T-helper 2 cell treated with Interferon-gamma antibody and Interleukin-4, amounts not matched to agents 5 μg/mL and 100 μg/mL, for 36 hours (primary cell): ENCODE measurements around the gene LCE3A.
"Not testable (repeated sequence)": the region's sequence is repeated elsewhere in the genome, so short reads cannot be mapped to it uniquely, and the experiment has no call there.

Source experiments
- DNase-seq: peaks from one replicate; pipeline ENCODE4 v3.0.0; 2021; ENCODE audit warnings: low spot score
- H3K27ac Mint-ChIP-seq: one replicate; pipeline ENCODE4 v1.8.0; 2021; ENCODE audit warnings: mild to moderate bottlenecking, mixed read lengths
- H3K27me3 Mint-ChIP-seq: one replicate; pipeline ENCODE4 v1.8.0; 2021; ENCODE audit warnings: low read depth, mixed read lengths
- H3K36me3 Mint-ChIP-seq: one replicate; pipeline ENCODE4 v1.8.0; 2021; ENCODE audit warnings: low read depth, mixed read lengths
- H3K4me1 Mint-ChIP-seq: one replicate; pipeline ENCODE4 v1.8.0; 2021; ENCODE audit warnings: low read depth, mixed read lengths
- H3K4me3 Mint-ChIP-seq: one replicate; pipeline ENCODE4 v1.8.0; 2022; ENCODE audit warnings: mild to moderate bottlenecking, moderate library complexity, mixed read lengths
- H3K9me3 Mint-ChIP-seq: one replicate; pipeline ENCODE4 v1.8.0; 2021; ENCODE audit warnings: mixed read lengths

The LCE3A gene, protein sequence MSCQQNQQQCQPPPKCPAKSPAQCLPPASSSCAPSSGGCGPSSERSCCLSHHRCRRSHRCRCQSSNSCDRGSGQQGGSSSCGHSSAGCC

GRCh38 chr1:152622803-152623202 lies at the start of gene LCE3A:
Gene LCE3A (minus strand): TSS chr1:152623103. CDS start chr1:152623103, 0 bp downstream.
- H3K27me3 Mint-ChIP-seq = peaks cover 17% of the 10 kb centered on the region
- no peak within 1 kb of the TSS for H3K4me3 Mint-ChIP-seq
- H3K9me3 Mint-ChIP-seq = peaks cover 11% of the 10 kb centered on the region
- H3K36me3 Mint-ChIP-seq = no peaks in the 10 kb centered on the region
- DNase-seq = no peak
- no peak within 1 kb of the TSS for H3K27ac Mint-ChIP-seq
- H3K4me1 Mint-ChIP-seq = no peaks in the 10 kb centered on the region

GRCh38 chr1:152667648-152668047 lies 44.7 kb upstream of the LCE3A start:
- Mint-ChIP-seq H3K9me3 (no peaks in the 10 kb centered on the region), H3K4me3 (no peak overlapping the region), H3K36me3 (no peaks in the 10 kb centered on the region), H3K4me1 (no peaks in the 10 kb centered on the region), H3K27ac (no peak overlapping the region), H3K27me3 (peaks cover 2% of the 10 kb centered on the region)
- no peak for DNase-seq

GRCh38 chr1:152666171-152666570 lies 43.3 kb upstream of the LCE3A start:
- not testable (repeated sequence) for H3K9me3 Mint-ChIP-seq, H3K27me3 Mint-ChIP-seq, H3K4me3 Mint-ChIP-seq, H3K27ac Mint-ChIP-seq, H3K36me3 Mint-ChIP-seq, H3K4me1 Mint-ChIP-seq, DNase-seq

GRCh38 chr1:152663098-152663497 lies 40.2 kb upstream of the LCE3A start, which contains the start of gene LCE2D:
Gene LCE2D (plus strand): TSS chr1:152663380. CDS start chr1:152664106, 726 bp downstream.
- Mint-ChIP-seq H3K4me3 (no peak within 1 kb of the TSS), H3K27me3 (no peaks in the 10 kb centered on the region), H3K4me1 (no peaks in the 10 kb centered on the region), H3K27ac (no peak within 1 kb of the TSS), H3K36me3 (no peaks in the 10 kb centered on the region), H3K9me3 (no peaks in the 10 kb centered on the region)
- no peak for DNase-seq

DNA sequence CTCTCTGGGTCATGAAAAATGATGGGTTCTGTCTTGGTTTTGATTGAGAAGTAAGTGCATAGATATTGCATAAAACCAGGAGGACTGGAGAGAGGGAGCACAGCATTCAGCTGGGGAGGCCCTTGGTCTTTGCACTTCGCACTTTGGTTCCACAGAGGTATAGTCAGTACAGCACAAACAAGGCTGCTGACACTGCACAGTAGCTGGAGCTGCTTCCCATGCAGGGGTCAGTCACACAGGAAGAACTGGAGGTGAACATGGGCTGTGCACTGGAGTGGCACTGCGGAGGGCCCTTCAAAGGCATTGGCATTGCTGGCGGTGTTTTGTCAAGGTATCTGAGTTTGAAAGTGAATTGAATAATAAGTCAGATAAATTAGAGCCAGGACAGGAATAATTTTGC lies 35.7 kb upstream of the LCE3A start:
- no peaks in the 10 kb centered on the region for H3K36me3 Mint-ChIP-seq
- peaks cover 5% of the 10 kb centered on the region for H3K27me3 Mint-ChIP-seq
- H3K4me3 Mint-ChIP-seq = no peak overlapping the region
- H3K4me1 Mint-ChIP-seq = peaks cover 2% of the 10 kb centered on the region
- H3K27ac Mint-ChIP-seq = no peak overlapping the region
- DNase-seq = no peak
- H3K9me3 Mint-ChIP-seq = no peaks in the 10 kb centered on the region

DNA sequence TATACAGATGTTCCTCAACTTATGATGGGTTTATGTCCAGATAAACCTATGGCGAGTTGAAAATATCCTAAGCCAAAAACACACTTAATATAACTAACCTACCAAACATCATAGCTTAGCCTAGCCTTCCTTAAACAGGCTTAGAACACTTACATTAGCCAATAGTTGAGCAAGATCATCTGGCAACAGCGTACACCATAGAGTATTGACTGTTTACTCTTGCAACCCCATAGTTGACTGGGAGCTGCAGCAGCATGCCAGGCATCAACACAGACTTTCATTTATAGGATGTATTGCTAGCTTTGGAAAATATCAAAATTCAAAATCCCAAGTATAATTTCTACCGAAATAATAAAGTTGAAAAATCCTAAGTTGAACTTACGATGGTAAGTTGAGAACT lies 34.8 kb upstream of the LCE3A start:
- no peaks in the 10 kb centered on the region for H3K9me3 Mint-ChIP-seq
- DNase-seq = no peak
- H3K4me3 Mint-ChIP-seq = no peak overlapping the region
- H3K4me1 Mint-ChIP-seq = peaks cover 2% of the 10 kb centered on the region
- H3K36me3 Mint-ChIP-seq = no peaks in the 10 kb centered on the region
- peaks cover 8% of the 10 kb centered on the region for H3K27me3 Mint-ChIP-seq
- no peak overlapping the region for H3K27ac Mint-ChIP-seq

GRCh38 chr1:152656459-152656858 lies 33.6 kb upstream of the LCE3A start:
- Mint-ChIP-seq H3K27ac (no peak overlapping the region), H3K9me3 (no peaks in the 10 kb centered on the region)

DNA sequence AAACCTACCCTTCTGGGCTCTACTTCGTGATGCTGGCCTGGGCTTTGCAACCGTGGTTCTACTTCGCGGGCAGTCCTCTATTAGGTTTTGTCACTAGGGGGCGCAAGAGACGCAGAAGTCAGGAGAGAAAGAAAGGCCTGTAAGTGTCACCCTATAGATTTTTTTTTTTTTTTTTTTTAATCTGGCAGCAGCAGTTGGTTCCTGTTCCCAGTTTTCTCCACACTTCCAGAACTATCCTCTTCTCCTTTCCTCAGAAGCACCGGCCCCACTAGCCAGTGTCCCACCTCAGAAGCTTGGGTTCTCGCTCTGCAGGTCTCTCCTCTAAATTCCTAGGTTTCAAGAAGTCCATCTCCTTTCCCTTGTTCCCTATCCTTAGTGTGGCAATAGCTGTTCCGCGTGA lies 31.2 kb upstream of the LCE3A start:
- H3K36me3 Mint-ChIP-seq = no peaks in the 10 kb centered on the region
- H3K27ac Mint-ChIP-seq = no peak overlapping the region
- peaks cover 2% of the 10 kb centered on the region for H3K4me1 Mint-ChIP-seq
- H3K4me3 Mint-ChIP-seq = no peak overlapping the region
- H3K9me3 Mint-ChIP-seq = no peaks in the 10 kb centered on the region
- DNase-seq = peak; percentile 29
- peaks cover 20% of the 10 kb centered on the region for H3K27me3 Mint-ChIP-seq

More at GRCh38 chr1:152656459-152656858, 33.6 kb upstream of the LCE3A start:
- Mint-ChIP-seq H3K4me3 (no peak overlapping the region), H3K27me3 (peaks cover 14% of the 10 kb centered on the region), H3K4me1 (peaks cover 2% of the 10 kb centered on the region), H3K36me3 (no peaks in the 10 kb centered on the region)
- DNase-seq = no peak

DNA sequence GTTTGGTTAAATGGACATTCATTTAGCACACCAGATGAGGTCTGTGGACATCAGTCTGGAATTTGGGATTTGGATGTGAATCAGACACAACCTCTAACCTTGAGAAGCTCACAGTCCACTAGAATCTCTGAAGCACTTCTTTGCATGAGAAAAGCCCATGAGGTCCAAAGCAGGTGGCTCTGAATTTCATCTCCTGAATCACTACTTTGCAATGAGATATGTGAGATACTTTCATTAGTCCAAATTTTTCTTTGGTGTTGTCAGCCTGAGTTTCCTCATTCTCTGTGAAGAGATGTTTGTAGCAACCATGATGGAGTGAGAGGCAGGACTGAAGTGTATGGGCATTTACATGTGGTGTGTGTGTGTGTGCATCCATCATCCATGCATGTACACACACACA lies 23.8 kb upstream of the LCE3A start:
- no peak for DNase-seq
- H3K27me3 Mint-ChIP-seq = peaks cover 12% of the 10 kb centered on the region
- no peak overlapping the region for H3K27ac Mint-ChIP-seq
- H3K4me1 Mint-ChIP-seq = no peaks in the 10 kb centered on the region
- H3K9me3 Mint-ChIP-seq = no peaks in the 10 kb centered on the region
- H3K36me3 Mint-ChIP-seq = no peaks in the 10 kb centered on the region
- H3K4me3 Mint-ChIP-seq = no peak overlapping the region

DNA sequence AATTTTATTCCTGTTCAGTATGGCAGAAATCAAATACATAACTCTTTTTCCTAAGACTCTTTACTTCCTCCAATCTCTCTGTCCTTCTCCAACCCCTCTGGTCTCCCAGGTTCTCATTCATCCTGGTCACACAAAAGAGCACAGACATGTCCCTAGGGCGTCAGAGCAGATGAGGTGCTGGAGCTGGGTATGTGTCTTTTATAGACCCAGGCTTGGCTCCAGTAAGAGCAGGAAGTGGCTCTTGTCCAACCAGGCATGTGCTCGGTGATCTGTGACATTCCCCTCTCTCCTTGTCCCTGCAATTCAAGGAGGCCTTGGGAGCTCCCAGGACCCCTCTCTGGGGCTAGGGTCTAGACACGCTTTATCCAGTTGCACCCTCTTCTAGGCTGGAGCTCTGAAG lies 22.2 kb upstream of the LCE3A start:
- Mint-ChIP-seq H3K27me3 (peaks cover 8% of the 10 kb centered on the region), H3K9me3 (no peaks in the 10 kb centered on the region), H3K36me3 (no peaks in the 10 kb centered on the region), H3K27ac (no peak overlapping the region), H3K4me1 (no peaks in the 10 kb centered on the region), H3K4me3 (no peak overlapping the region)
- no peak for DNase-seq

- peaks cover 5% of the 10 kb centered on the region for H3K27me3 Mint-ChIP-seq
- no peaks in the 10 kb centered on the region for H3K4me1 Mint-ChIP-seq
- H3K9me3 Mint-ChIP-seq = no peaks in the 10 kb centered on the region
- H3K36me3 Mint-ChIP-seq = no peaks in the 10 kb centered on the region
- H3K27ac Mint-ChIP-seq = no peak overlapping the region
- H3K4me3 Mint-ChIP-seq = no peak overlapping the region
- DNase-seq = no peak
Measured at GRCh38 chr1:152643945-152644344, 21.0 kb upstream of the LCE3A start.

- Mint-ChIP-seq H3K27ac (no peak overlapping the region), H3K27me3 (peaks cover 2% of the 10 kb centered on the region), H3K9me3 (no peaks in the 10 kb centered on the region), H3K36me3 (no peaks in the 10 kb centered on the region), H3K4me1 (no peaks in the 10 kb centered on the region), H3K4me3 (no peak overlapping the region)
- no peak for DNase-seq
Measured at GRCh38 chr1:152640351-152640750, 17.4 kb upstream of the LCE3A start.

GRCh38 chr1:152630596-152630995 lies 7.7 kb upstream of the LCE3A start:
- H3K27ac Mint-ChIP-seq = no peak overlapping the region
- no peaks in the 10 kb centered on the region for H3K9me3 Mint-ChIP-seq
- peaks cover 7% of the 10 kb centered on the region for H3K27me3 Mint-ChIP-seq
- no peaks in the 10 kb centered on the region for H3K36me3 Mint-ChIP-seq
- no peak for DNase-seq
- no peaks in the 10 kb centered on the region for H3K4me1 Mint-ChIP-seq
- H3K4me3 Mint-ChIP-seq = no peak overlapping the region

DNA sequence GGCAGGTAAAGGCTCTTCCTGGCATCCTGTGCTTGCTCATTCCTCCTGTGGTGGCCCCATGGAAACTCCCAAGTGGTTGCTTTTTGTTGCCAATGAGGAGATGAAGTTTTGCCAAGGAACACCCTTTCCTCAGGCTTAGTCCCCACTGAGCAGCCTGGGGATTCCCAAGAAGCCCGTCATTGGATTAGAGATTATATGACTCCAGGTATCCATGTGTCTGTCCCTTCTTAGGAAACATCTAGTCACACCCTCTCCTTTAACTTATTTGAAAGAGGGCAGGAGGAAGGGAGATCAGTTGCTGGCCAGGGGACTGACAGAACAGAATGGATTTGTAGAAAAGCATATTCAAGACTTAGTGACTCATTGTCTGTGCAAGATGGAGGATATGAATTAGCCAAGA lies 3.8 kb upstream of the LCE3A start:
- peaks cover 14% of the 10 kb centered on the region for H3K27me3 Mint-ChIP-seq
- no peak for DNase-seq

GRCh38 chr1:152623203-152623844 lies 421 bp upstream of the LCE3A start:
- H3K4me3 Mint-ChIP-seq = no peak overlapping the region
- peaks cover 18% of the 10 kb centered on the region for H3K27me3 Mint-ChIP-seq
- no peak for DNase-seq
- H3K27ac Mint-ChIP-seq = no peak overlapping the region
- peaks cover 10% of the 10 kb centered on the region for H3K9me3 Mint-ChIP-seq
- H3K4me1 Mint-ChIP-seq = no peaks in the 10 kb centered on the region
- H3K36me3 Mint-ChIP-seq = no peaks in the 10 kb centered on the region

More for the DNA sequence above, 3.8 kb upstream of the LCE3A start:
- Mint-ChIP-seq H3K27ac (no peak overlapping the region), H3K4me1 (no peaks in the 10 kb centered on the region), H3K4me3 (no peak overlapping the region), H3K9me3 (no peaks in the 10 kb centered on the region), H3K36me3 (no peaks in the 10 kb centered on the region)
